CD14-positive monocyte (primary cell): Measurements from ENCODE around the gene LLGL2. TPM values are rescaled to one million over a fixed set of nuclear protein-coding genes. Genes with fewer than 3 reads are reported as not detected.

Experiments used
- DNase-seq, 3 donors: peaks; one replicate each; pipeline ENCODE4 v3.0.0-alpha.2; 2011 to 2022
- H2AFZ ChIP-seq: 2 replicates; pipeline ENCODE4 v1.6.0; 2012; ENCODE audit warnings: mild to moderate bottlenecking, low read depth, low read length, inconsistent platforms; ENCODE audit not compliant: insufficient read depth, poor library complexity, severe bottlenecking
- H3K27ac ChIP-seq, 2 donors: 1 replicate in 1 of 2; 2 replicates in 1 of 2; pipeline ENCODE4 v1.5.1; 2012 to 2013; ENCODE audit warnings: low read length in 2 of 2, control low read depth in 1 of 2, inconsistent platforms in 1 of 2, low read depth in 1 of 2, mild to moderate bottlenecking in 1 of 2
- H3K27me3 ChIP-seq, 2 donors: one replicate each; pipeline versions ENCODE4 v1.6.0 to v1.6.1; 2011 to 2013; ENCODE audit warnings: low read length in 2 of 2; ENCODE audit not compliant: control insufficient read depth in 2 of 2, insufficient read depth in 2 of 2
- H3K36me3 ChIP-seq, 2 donors: replicated peaks in 1 of 2; 1 replicate in 1 of 2; 2 replicates in 1 of 2; pipeline versions ENCODE4 v1.5.1 to v1.6.1; 2012 to 2013; ENCODE audit warnings: low read length in 2 of 2, control low read depth in 1 of 2, inconsistent platforms in 1 of 2, mild to moderate bottlenecking in 1 of 2; ENCODE audit not compliant: insufficient read depth in 2 of 2, control insufficient read depth in 1 of 2
- H3K4me1 ChIP-seq, 2 donors: 1 replicate in 1 of 2; 2 replicates in 1 of 2; pipeline versions ENCODE4 v1.5.1 to v1.6.1; 2012 to 2013; ENCODE audit warnings: low read length in 2 of 2, control low read depth in 1 of 2, inconsistent platforms in 1 of 2, mild to moderate bottlenecking in 1 of 2, moderate library complexity in 1 of 2; ENCODE audit not compliant: insufficient read depth in 2 of 2, control insufficient read depth in 1 of 2
- H3K4me2 ChIP-seq: replicated peaks from 2 replicates; pipeline ENCODE3; 2012; ENCODE audit warnings: low read length, moderate library complexity, mild to moderate bottlenecking; ENCODE audit not compliant: poor library complexity, severe bottlenecking; ENCODE audit errors: extremely low read depth
- H3K4me3 ChIP-seq, 3 experiments: fragments of 200-600 bp in 1 of 3; sonication (generic) in 1 of 3; replicated peaks in 1 of 3; 1 replicate in 2 of 3; 2 replicates in 1 of 3; pipeline ENCODE4 v1.5.1; 2011 to 2013; ENCODE audit warnings: low read length in 3 of 3, mild to moderate bottlenecking in 3 of 3, control low read depth in 2 of 3, low read depth in 2 of 3, inconsistent platforms in 1 of 3, moderate library complexity in 1 of 3
- H3K79me2 ChIP-seq: 2 replicates; pipeline ENCODE4 v1.6.0; 2012; ENCODE audit warnings: mild to moderate bottlenecking, control low read depth, inconsistent platforms, low read length, moderate library complexity; ENCODE audit not compliant: insufficient read depth
- H3K9ac ChIP-seq: 2 replicates; pipeline ENCODE4 v1.6.0; 2017; ENCODE audit warnings: low read length, mild to moderate bottlenecking; ENCODE audit not compliant: insufficient read depth, poor library complexity, severe bottlenecking
- H3K9me3 ChIP-seq, 2 donors: replicated peaks in 1 of 2; 1 replicate in 1 of 2; 2 replicates in 1 of 2; pipeline versions ENCODE4 v1.5.1 to v1.6.1; 2012 to 2013; ENCODE audit warnings: low read length in 2 of 2, control low read depth in 1 of 2; ENCODE audit not compliant: control insufficient read depth in 1 of 2, insufficient read depth in 1 of 2
- H4K20me1 ChIP-seq: 2 replicates; pipeline ENCODE4 v1.6.0; 2012; ENCODE audit warnings: mild to moderate bottlenecking, low read length, control low read depth, moderate library complexity; ENCODE audit not compliant: insufficient read depth
- H3K27ac Mint-ChIP-seq, 7 donors: one replicate each; pipeline ENCODE4 v1.8.0; 2020; ENCODE audit warnings: mild to moderate bottlenecking in 7 of 7, mixed read lengths in 7 of 7, moderate library complexity in 6 of 7, inconsistent platforms in 2 of 7
- H3K27me3 Mint-ChIP-seq, 3 donors: one replicate each; pipeline ENCODE4 v1.8.0; 2021 to 2022; ENCODE audit warnings: low read depth in 3 of 3, mild to moderate bottlenecking in 3 of 3, mixed read lengths in 3 of 3, moderate library complexity in 3 of 3, inconsistent platforms in 1 of 3
- H3K36me3 Mint-ChIP-seq, 2 donors: one replicate each; pipeline ENCODE4 v1.8.0; 2020; ENCODE audit warnings: mixed read lengths in 2 of 2, inconsistent platforms in 1 of 2, mild to moderate bottlenecking in 1 of 2
- H3K4me1 Mint-ChIP-seq: one replicate; pipeline ENCODE4 v1.8.0; 2020; ENCODE audit warnings: mild to moderate bottlenecking, mixed read lengths
- H3K4me3 Mint-ChIP-seq, 2 donors: one replicate each; pipeline ENCODE4 v1.8.0; 2020; ENCODE audit warnings: mild to moderate bottlenecking in 2 of 2, mixed read lengths in 2 of 2, moderate library complexity in 1 of 2
- H3K9me3 Mint-ChIP-seq, 7 donors: one replicate each; pipeline ENCODE4 v1.8.0; 2020 to 2022; ENCODE audit warnings: mixed read lengths in 7 of 7, mild to moderate bottlenecking in 6 of 7, moderate library complexity in 6 of 7, inconsistent platforms in 2 of 7
- CTCF ChIP-seq: fragments of 200-600 bp; IDR thresholded peaks from one replicate; pipeline ENCODE4 v1.8.0; 2022; ENCODE audit warnings: antibody characterized with exemption, mild to moderate bottlenecking
- WGBS: methylation state at CpG from one replicate; pipeline ENCODE4 v1.1.5; 2013; ENCODE audit warnings: missing lambda C conversion rate; ENCODE audit not compliant: insufficient coverage; 5-methylcytosine and 5-hydroxymethylcytosine counted together
- intact Hi-C, 2 donors: fragments of 100-400 bp; cut with micrococcal nuclease; formaldehyde crosslinking; loops; one replicate each; pipeline versions ENCODE4 v1.15.0 to v1.15.1; 2023
- polyA plus RNA-seq, 3 donors: library from polyadenylated mRNA; depleted of rRNA in 1 of 3; unstranded in 2 of 3; stranded (reverse) in 1 of 3; fragments of 300-500 nt in 2 of 3; fragments of >200 nt in 1 of 3; fragmentation: Illumina TruSeq in 2 of 3; gene quantifications; 1 replicate in 2 of 3; 2 replicates in 1 of 3; pipeline ENCODE4 v1.2.3, GENCODE V29; 2012 to 2021

LLGL2 gene
- polyA plus RNA-seq, 3 donors, result 4.8 to 7.5 (median 5.5) TPM

- H3K9ac ChIP-seq, result no peak overlapping the region
- no peaks in the 10 kb centered on the region for H4K20me1 ChIP-seq
- H3K4me2 ChIP-seq, result no peak overlapping the region
- no peak overlapping the region for H3K27ac ChIP-seq
- no peak for DNase-seq
- no peak overlapping the region for H2AFZ ChIP-seq
- intact Hi-C loops, result no loop called here
- no peaks in the 10 kb centered on the region for H3K36me3 ChIP-seq
- H3K9me3 ChIP-seq, result no peaks in the 10 kb centered on the region
- 100% methylated on average over 1 of the region's 5 CpGs for WGBS
- TF ChIP-seq CTCF, result no peak
- Mint-ChIP-seq H3K9me3 (peaks cover 0 to 2% (median 0%) of the 10 kb centered on the region in 7 donors), H3K4me3 (no peak overlapping the region), H3K36me3 (no peaks in the 10 kb centered on the region), H3K4me1 (no peaks in the 10 kb centered on the region), H3K27ac (no peak overlapping the region), H3K27me3 (peaks cover 0 to 5% (median 0%) of the 10 kb centered on the region in 3 donors)
- H3K27me3 ChIP-seq, result no peaks in the 10 kb centered on the region
- no peaks in the 10 kb centered on the region for H3K4me1 ChIP-seq
- H3K79me2 ChIP-seq, result no peaks in the 10 kb centered on the region
- H3K4me3 ChIP-seq, result no peak overlapping the region
Measured at GRCh38 chr17:75548813-75549212, 23.3 kb downstream of the LLGL2 start.

GRCh38 chr17:75549246-75550138 lies 24.0 kb downstream of the LLGL2 start:
- TF ChIP-seq CTCF, result no peak
- no peak for DNase-seq
- no peaks in the 10 kb centered on the region for H3K4me1 Mint-ChIP-seq
- H4K20me1 ChIP-seq, result no peaks in the 10 kb centered on the region
- no peaks in the 10 kb centered on the region for H3K36me3 ChIP-seq
- no peak overlapping the region for H3K4me2 ChIP-seq
- no peaks in the 10 kb centered on the region for H3K9me3 ChIP-seq
- H3K4me3 ChIP-seq, result no peak overlapping the region
- intact Hi-C loops, result no loop called here
- WGBS, result 88% methylated on average over 15 of the region's 22 CpGs
- peaks cover 0 to under 1% (median 0%) of the 10 kb centered on the region in 7 donors for H3K9me3 Mint-ChIP-seq
- H2AFZ ChIP-seq, result no peak overlapping the region
- no peaks in the 10 kb centered on the region for H3K79me2 ChIP-seq
- no peaks in the 10 kb centered on the region for H3K27me3 ChIP-seq
- H3K27ac ChIP-seq, result no peak overlapping the region
- no peak overlapping the region for H3K4me3 Mint-ChIP-seq
- no peaks in the 10 kb centered on the region for H3K36me3 Mint-ChIP-seq
- no peaks in the 10 kb centered on the region for H3K4me1 ChIP-seq
- H3K9ac ChIP-seq, result no peak overlapping the region
- H3K27ac Mint-ChIP-seq, result no peak overlapping the region
- H3K27me3 Mint-ChIP-seq, result peaks cover 0 to 5% (median 0%) of the 10 kb centered on the region in 3 donors
